T-helper 2 cell treated with Interferon-gamma antibody and Interleukin-4, amounts not matched to agents 5 μg/mL and 100 μg/mL, for 36 hours (primary cell): Measurements from ENCODE around the gene PNPT1.

Experiments used
- DNase-seq: peaks from one replicate; pipeline ENCODE4 v3.0.0; 2021; ENCODE audit warnings: low spot score
- H3K27ac Mint-ChIP-seq: one replicate; pipeline ENCODE4 v1.8.0; 2021; ENCODE audit warnings: mild to moderate bottlenecking, mixed read lengths
- H3K27me3 Mint-ChIP-seq: one replicate; pipeline ENCODE4 v1.8.0; 2021; ENCODE audit warnings: low read depth, mixed read lengths
- H3K36me3 Mint-ChIP-seq: one replicate; pipeline ENCODE4 v1.8.0; 2021; ENCODE audit warnings: low read depth, mixed read lengths
- H3K4me1 Mint-ChIP-seq: one replicate; pipeline ENCODE4 v1.8.0; 2021; ENCODE audit warnings: low read depth, mixed read lengths
- H3K4me3 Mint-ChIP-seq: one replicate; pipeline ENCODE4 v1.8.0; 2022; ENCODE audit warnings: mild to moderate bottlenecking, moderate library complexity, mixed read lengths
- H3K9me3 Mint-ChIP-seq: one replicate; pipeline ENCODE4 v1.8.0; 2021; ENCODE audit warnings: mixed read lengths

The PNPT1 gene

GRCh38 chr2:55620123-55620779 is 73.4 kb downstream of the PNPT1 start:
- DNase-seq = peak; percentile 12
- Mint-ChIP-seq H3K4me3 (peak overlapping the region; percentile 4), H3K27ac (peak overlapping the region; percentile 37), H3K36me3 (peaks cover 17% of the 10 kb centered on the region), H3K9me3 (no peaks in the 10 kb centered on the region), H3K4me1 (peaks cover 33% of the 10 kb centered on the region), H3K27me3 (no peaks in the 10 kb centered on the region)

GRCh38 chr2:55618275-55619055 is 75.2 kb downstream of the PNPT1 start:
- peaks cover 22% of the 10 kb centered on the region for H3K36me3 Mint-ChIP-seq
- H3K27ac Mint-ChIP-seq = no peak overlapping the region
- H3K27me3 Mint-ChIP-seq = no peaks in the 10 kb centered on the region
- peak; percentile 35 for DNase-seq
- no peak overlapping the region for H3K4me3 Mint-ChIP-seq
- H3K9me3 Mint-ChIP-seq = no peaks in the 10 kb centered on the region
- peaks cover 33% of the 10 kb centered on the region for H3K4me1 Mint-ChIP-seq

- no peaks in the 10 kb centered on the region for H3K9me3 Mint-ChIP-seq
Measured at GRCh38 chr2:55618025-55618274, 75.7 kb downstream of the PNPT1 start.

GRCh38 chr2:55617175-55618024 is 76.2 kb downstream of the PNPT1 start, which contains the start of gene PPP4R3B:
Gene PPP4R3B, minus strand, starts transcription at chr2:55617622. Its CDS starts 337 bp downstream, at chr2:55617285.
- Mint-ChIP-seq H3K4me3 (no peak within 1 kb of the TSS), H3K9me3 (no peaks in the 10 kb centered on the region), H3K36me3 (peaks cover 31% of the 10 kb centered on the region), H3K27me3 (no peaks in the 10 kb centered on the region), H3K27ac (no peak within 1 kb of the TSS), H3K4me1 (peaks cover 30% of the 10 kb centered on the region)
- peak; percentile 99 for DNase-seq

More at GRCh38 chr2:55618025-55618274, 75.7 kb downstream of the PNPT1 start:
- DNase-seq = no peak
- Mint-ChIP-seq H3K27ac (no peak overlapping the region), H3K27me3 (no peaks in the 10 kb centered on the region), H3K4me3 (no peak overlapping the region), H3K4me1 (peaks cover 32% of the 10 kb centered on the region), H3K36me3 (peaks cover 27% of the 10 kb centered on the region)

GRCh38 chr2:55616551-55617174 is 77.0 kb downstream of the PNPT1 start:
- Mint-ChIP-seq H3K4me1 (peaks cover 30% of the 10 kb centered on the region), H3K27me3 (no peaks in the 10 kb centered on the region)
- peak; percentile 29 for DNase-seq

GRCh38 chr2:55611997-55612396 is 81.6 kb downstream of the PNPT1 start:
- Mint-ChIP-seq H3K27me3 (no peaks in the 10 kb centered on the region), H3K36me3 (peaks cover 55% of the 10 kb centered on the region), H3K4me1 (peaks cover 38% of the 10 kb centered on the region), H3K9me3 (no peaks in the 10 kb centered on the region), H3K27ac (no peak overlapping the region), H3K4me3 (no peak overlapping the region)
- DNase-seq = no peak

More at GRCh38 chr2:55616551-55617174, 77.0 kb downstream of the PNPT1 start:
- Mint-ChIP-seq H3K27ac (no peak overlapping the region), H3K4me3 (no peak overlapping the region), H3K9me3 (no peaks in the 10 kb centered on the region), H3K36me3 (peaks cover 33% of the 10 kb centered on the region)

- Mint-ChIP-seq H3K36me3 (peaks cover 55% of the 10 kb centered on the region), H3K4me1 (peaks cover 38% of the 10 kb centered on the region), H3K4me3 (no peak overlapping the region), H3K27ac (peak overlapping the region; percentile 0), H3K27me3 (no peaks in the 10 kb centered on the region), H3K9me3 (no peaks in the 10 kb centered on the region)
- DNase-seq = no peak
Measured at GRCh38 chr2:55610954-55611743, 82.5 kb downstream of the PNPT1 start.

GRCh38 chr2:55609938-55610578 is 83.6 kb downstream of the PNPT1 start:
- peaks cover 49% of the 10 kb centered on the region for H3K36me3 Mint-ChIP-seq
- peaks cover 34% of the 10 kb centered on the region for H3K4me1 Mint-ChIP-seq
- DNase-seq = no peak
- H3K4me3 Mint-ChIP-seq = no peak overlapping the region
- peak overlapping the region; percentile 75 for H3K27ac Mint-ChIP-seq
- no peaks in the 10 kb centered on the region for H3K27me3 Mint-ChIP-seq
- H3K9me3 Mint-ChIP-seq = no peaks in the 10 kb centered on the region

GRCh38 chr2:55609193-55609794 is 84.3 kb downstream of the PNPT1 start:
- Mint-ChIP-seq H3K4me1 (peaks cover 35% of the 10 kb centered on the region), H3K9me3 (no peaks in the 10 kb centered on the region), H3K27me3 (no peaks in the 10 kb centered on the region), H3K27ac (peak overlapping the region; percentile 41), H3K4me3 (no peak overlapping the region), H3K36me3 (peaks cover 47% of the 10 kb centered on the region)
- no peak for DNase-seq

GRCh38 chr2:55607717-55608116 is 85.9 kb downstream of the PNPT1 start:
- Mint-ChIP-seq H3K36me3 (peaks cover 38% of the 10 kb centered on the region), H3K27ac (no peak overlapping the region), H3K27me3 (no peaks in the 10 kb centered on the region), H3K4me3 (no peak overlapping the region), H3K9me3 (no peaks in the 10 kb centered on the region), H3K4me1 (peaks cover 31% of the 10 kb centered on the region)
- DNase-seq = no peak

- Mint-ChIP-seq H3K9me3 (no peaks in the 10 kb centered on the region), H3K27ac (no peak overlapping the region), H3K4me1 (peaks cover 21% of the 10 kb centered on the region), H3K4me3 (no peak overlapping the region), H3K36me3 (peaks cover 33% of the 10 kb centered on the region), H3K27me3 (no peaks in the 10 kb centered on the region)
- DNase-seq = no peak
Measured at GRCh38 chr2:55604027-55604565, 89.5 kb downstream of the PNPT1 start.

- no peak for DNase-seq
- H3K27me3 Mint-ChIP-seq = no peaks in the 10 kb centered on the region
- H3K4me1 Mint-ChIP-seq = peaks cover 18% of the 10 kb centered on the region
- no peak overlapping the region for H3K27ac Mint-ChIP-seq
- no peak overlapping the region for H3K4me3 Mint-ChIP-seq
- no peaks in the 10 kb centered on the region for H3K9me3 Mint-ChIP-seq
- H3K36me3 Mint-ChIP-seq = peaks cover 37% of the 10 kb centered on the region
Measured at GRCh38 chr2:55601849-55602248, 91.8 kb downstream of the PNPT1 start.
